Measurements from ENCODE around the gene USP10.

Gene USP10

GRCh38 chr16:84817206-84817605, 117.4 kb downstream of the USP10 start:
- DNase-seq (ENCODE audit: low read depth, low spot score), result no peak
- in situ Hi-C loops (cut with HindIII; ENCODE audit: low sequenced_read_pairs), result no loop called here
- no peak overlapping the region for H3K4me3 ChIP-seq (ENCODE audit: low read depth, low read length)
- TF ChIP-seq CTCF (IDR thresholded peaks at IDR 0.05; ENCODE audit: low read depth, low read length), result no peak

GRCh38 chr16:84817613-84818012, 117.8 kb downstream of the USP10 start:
- in situ Hi-C loops (cut with HindIII; ENCODE audit: low sequenced_read_pairs), result no loop called here
- no peak overlapping the region for H3K4me3 ChIP-seq (ENCODE audit: low read depth, low read length)
- TF ChIP-seq CTCF (IDR thresholded peaks at IDR 0.05; ENCODE audit: low read depth, low read length), result no peak
- no peak for DNase-seq (ENCODE audit: low read depth, low spot score)

- H3K4me3 ChIP-seq (ENCODE audit: low read depth, low read length), result no peak overlapping the region
- in situ Hi-C loops (cut with HindIII; ENCODE audit: low sequenced_read_pairs), result no loop called here
- DNase-seq (ENCODE audit: low read depth, low spot score), result no peak
- no peak for TF ChIP-seq CTCF (IDR thresholded peaks at IDR 0.05; ENCODE audit: low read depth, low read length)
Measured at GRCh38 chr16:84818133-84818532, 118.3 kb downstream of the USP10 start.

- no peak for DNase-seq (ENCODE audit: low read depth, low spot score)
- in situ Hi-C loops (cut with HindIII; ENCODE audit: low sequenced_read_pairs), result no loop called here
- no peak for TF ChIP-seq CTCF (IDR thresholded peaks at IDR 0.05; ENCODE audit: low read depth, low read length)
- H3K4me3 ChIP-seq (ENCODE audit: low read depth, low read length), result peak overlapping the region; percentile 27
Measured at GRCh38 chr16:84818989-84819643, 119.3 kb downstream of the USP10 start.

- peak; percentile 88 for DNase-seq (ENCODE audit: low read depth, low spot score)
- no peak for TF ChIP-seq CTCF (IDR thresholded peaks at IDR 0.05; ENCODE audit: low read depth, low read length)
- H3K4me3 ChIP-seq (ENCODE audit: low read depth, low read length), result peak within 1 kb of the TSS; percentile 57
- in situ Hi-C loops (cut with HindIII; ENCODE audit: low sequenced_read_pairs), result no loop called here
Measured at GRCh38 chr16:84819644-84820304, 120.0 kb downstream of the USP10 start, which contains the start of gene CRISPLD2. Gene CRISPLD2, plus strand, starts transcription at chr16:84819985. Its CDS starts 18,511 bp downstream, at chr16:84838496.

- in situ Hi-C loops (cut with HindIII; ENCODE audit: low sequenced_read_pairs), result no loop called here
- DNase-seq (ENCODE audit: low read depth, low spot score), result no peak
- no peak for TF ChIP-seq CTCF (IDR thresholded peaks at IDR 0.05; ENCODE audit: low read depth, low read length)
- peak overlapping the region; percentile 57 for H3K4me3 ChIP-seq (ENCODE audit: low read depth, low read length)
Measured at GRCh38 chr16:84820305-84820684, 120.5 kb downstream of the USP10 start.

Measured in astrocyte of the spinal cord (primary cell).